ENCODE results near the gene TC2N. TPM values are rescaled to one million over a fixed set of nuclear protein-coding genes. Genes with fewer than 3 reads are reported as not detected.
A peak's percentile ranks its signal among the peaks of the same experiment; 100 is the strongest.

TC2N gene
- total RNA-seq, 1 donor from 2014 or later, result 1.4 TPM

- peak; percentile 65 for DNase-seq (ENCODE audit: low spot score)
Measured at GRCh38 chr14:91835920-91836843, 31.2 kb downstream of the TC2N start.

DNA sequence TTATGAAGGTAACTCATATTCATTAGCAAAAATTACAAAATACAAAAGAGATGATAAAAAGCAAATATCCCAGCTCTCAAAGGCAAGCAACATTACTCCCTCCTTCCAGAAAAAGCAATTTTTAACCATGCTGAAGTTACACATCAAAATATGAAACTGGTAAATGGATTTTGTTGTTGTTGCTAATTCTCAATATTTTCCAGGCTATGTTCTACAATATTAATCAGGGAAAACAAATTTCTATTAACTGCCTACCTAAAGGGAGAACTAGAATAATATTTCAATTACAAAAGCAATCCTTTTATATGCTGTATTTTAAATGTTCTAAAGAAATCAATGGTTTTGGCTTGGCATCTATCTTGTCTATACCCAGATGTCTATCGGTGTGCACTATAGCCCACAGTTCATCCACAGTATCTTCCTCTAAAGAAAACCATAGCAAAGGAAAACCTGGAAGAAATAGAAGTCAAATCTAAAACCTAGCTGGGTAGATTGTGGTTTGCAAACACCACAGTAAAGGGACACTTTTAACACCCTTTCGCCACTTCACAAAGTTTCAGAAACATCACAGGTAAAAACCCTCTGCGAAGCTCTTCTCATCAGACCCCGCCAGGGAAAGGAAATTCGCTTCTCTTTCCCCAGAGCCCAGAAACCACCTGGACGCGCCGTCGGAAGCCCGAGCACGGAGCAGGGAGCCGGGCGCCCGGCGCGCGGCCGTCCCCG is 32.0 kb downstream of the TC2N start:
- Mint-ChIP-seq H3K4me1 (ENCODE audit: unreplicated experiment) (no peaks in the 10 kb centered on the region), H3K27me3 (ENCODE audit: unreplicated experiment) (no peaks in the 10 kb centered on the region), H3K9me3 (ENCODE audit: unreplicated experiment) (no peaks in the 10 kb centered on the region), H3K36me3 (ENCODE audit: low read depth, unreplicated experiment) (no peaks in the 10 kb centered on the region), H3K4me3 (ENCODE audit: unreplicated experiment) (peak overlapping the region; percentile 79), H3K27ac (ENCODE audit: unreplicated experiment) (no peak overlapping the region)
- TF ChIP-seq, protein P1, sequence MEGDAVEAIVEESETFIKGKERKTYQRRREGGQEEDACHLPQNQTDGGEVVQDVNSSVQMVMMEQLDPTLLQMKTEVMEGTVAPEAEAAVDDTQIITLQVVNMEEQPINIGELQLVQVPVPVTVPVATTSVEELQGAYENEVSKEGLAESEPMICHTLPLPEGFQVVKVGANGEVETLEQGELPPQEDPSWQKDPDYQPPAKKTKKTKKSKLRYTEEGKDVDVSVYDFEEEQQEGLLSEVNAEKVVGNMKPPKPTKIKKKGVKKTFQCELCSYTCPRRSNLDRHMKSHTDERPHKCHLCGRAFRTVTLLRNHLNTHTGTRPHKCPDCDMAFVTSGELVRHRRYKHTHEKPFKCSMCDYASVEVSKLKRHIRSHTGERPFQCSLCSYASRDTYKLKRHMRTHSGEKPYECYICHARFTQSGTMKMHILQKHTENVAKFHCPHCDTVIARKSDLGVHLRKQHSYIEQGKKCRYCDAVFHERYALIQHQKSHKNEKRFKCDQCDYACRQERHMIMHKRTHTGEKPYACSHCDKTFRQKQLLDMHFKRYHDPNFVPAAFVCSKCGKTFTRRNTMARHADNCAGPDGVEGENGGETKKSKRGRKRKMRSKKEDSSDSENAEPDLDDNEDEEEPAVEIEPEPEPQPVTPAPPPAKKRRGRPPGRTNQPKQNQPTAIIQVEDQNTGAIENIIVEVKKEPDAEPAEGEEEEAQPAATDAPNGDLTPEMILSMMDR (IDR thresholded peaks at IDR 0.05; ENCODE audit: unreplicated experiment), result no peak
- DNase-seq (ENCODE audit: low spot score), result no peak

More at GRCh38 chr14:91835920-91836843, 31.2 kb downstream of the TC2N start:
- H3K36me3 Mint-ChIP-seq (ENCODE audit: low read depth, unreplicated experiment), result no peaks in the 10 kb centered on the region
- no peaks in the 10 kb centered on the region for H3K27me3 Mint-ChIP-seq (ENCODE audit: unreplicated experiment)
- H3K9me3 Mint-ChIP-seq (ENCODE audit: unreplicated experiment), result no peaks in the 10 kb centered on the region
- TF ChIP-seq, protein P1 (IDR thresholded peaks at IDR 0.05; ENCODE audit: unreplicated experiment), result no peak
- H3K4me3 Mint-ChIP-seq (ENCODE audit: unreplicated experiment), result peak overlapping the region; percentile 86
- no peak overlapping the region for H3K27ac Mint-ChIP-seq (ENCODE audit: unreplicated experiment)
- H3K4me1 Mint-ChIP-seq (ENCODE audit: unreplicated experiment), result no peaks in the 10 kb centered on the region

DNA sequence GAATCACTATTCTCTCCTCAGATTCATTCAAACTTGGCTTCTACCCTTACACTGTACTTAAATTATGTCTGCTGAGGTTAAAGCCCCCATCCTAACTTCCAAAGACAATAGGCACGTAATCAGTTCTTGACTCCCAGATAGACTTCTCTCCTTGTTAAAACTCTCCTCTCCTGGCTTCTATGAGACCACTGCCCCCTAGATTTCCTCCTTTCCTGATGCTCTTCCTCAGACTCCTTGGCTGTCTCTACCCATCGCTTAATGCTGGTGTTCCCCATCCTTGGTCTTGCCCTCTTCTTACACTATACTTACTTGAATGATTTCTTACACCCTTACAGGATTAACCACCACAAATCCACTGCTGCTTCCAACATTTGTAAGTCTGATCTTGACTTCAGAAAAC is 32.8 kb downstream of the TC2N start:
- H3K9me3 Mint-ChIP-seq (ENCODE audit: unreplicated experiment), result no peaks in the 10 kb centered on the region
- H3K4me3 Mint-ChIP-seq (ENCODE audit: unreplicated experiment), result no peak overlapping the region
- TF ChIP-seq, protein P1 (IDR thresholded peaks at IDR 0.05; ENCODE audit: unreplicated experiment), result no peak
- no peak overlapping the region for H3K27ac Mint-ChIP-seq (ENCODE audit: unreplicated experiment)
- no peaks in the 10 kb centered on the region for H3K36me3 Mint-ChIP-seq (ENCODE audit: low read depth, unreplicated experiment)
- H3K27me3 Mint-ChIP-seq (ENCODE audit: unreplicated experiment), result no peaks in the 10 kb centered on the region
- H3K4me1 Mint-ChIP-seq (ENCODE audit: unreplicated experiment), result no peaks in the 10 kb centered on the region
- DNase-seq (ENCODE audit: low spot score), result no peak

- Mint-ChIP-seq H3K9me3 (ENCODE audit: unreplicated experiment) (no peaks in the 10 kb centered on the region), H3K4me3 (ENCODE audit: unreplicated experiment) (no peak overlapping the region), H3K27me3 (ENCODE audit: unreplicated experiment) (no peaks in the 10 kb centered on the region), H3K27ac (ENCODE audit: unreplicated experiment) (no peak overlapping the region), H3K4me1 (ENCODE audit: unreplicated experiment) (no peaks in the 10 kb centered on the region), H3K36me3 (ENCODE audit: low read depth, unreplicated experiment) (no peaks in the 10 kb centered on the region)
- DNase-seq (ENCODE audit: low spot score), result no peak
- TF ChIP-seq, protein P1 (IDR thresholded peaks at IDR 0.05; ENCODE audit: unreplicated experiment), result no peak
Measured at GRCh38 chr14:91831337-91831736, 36.0 kb downstream of the TC2N start.

Data from endothelial cell (in vitro differentiated cells).